ENCODE results near the gene OVCA2.

- TF ChIP-seq, protein P1, sequence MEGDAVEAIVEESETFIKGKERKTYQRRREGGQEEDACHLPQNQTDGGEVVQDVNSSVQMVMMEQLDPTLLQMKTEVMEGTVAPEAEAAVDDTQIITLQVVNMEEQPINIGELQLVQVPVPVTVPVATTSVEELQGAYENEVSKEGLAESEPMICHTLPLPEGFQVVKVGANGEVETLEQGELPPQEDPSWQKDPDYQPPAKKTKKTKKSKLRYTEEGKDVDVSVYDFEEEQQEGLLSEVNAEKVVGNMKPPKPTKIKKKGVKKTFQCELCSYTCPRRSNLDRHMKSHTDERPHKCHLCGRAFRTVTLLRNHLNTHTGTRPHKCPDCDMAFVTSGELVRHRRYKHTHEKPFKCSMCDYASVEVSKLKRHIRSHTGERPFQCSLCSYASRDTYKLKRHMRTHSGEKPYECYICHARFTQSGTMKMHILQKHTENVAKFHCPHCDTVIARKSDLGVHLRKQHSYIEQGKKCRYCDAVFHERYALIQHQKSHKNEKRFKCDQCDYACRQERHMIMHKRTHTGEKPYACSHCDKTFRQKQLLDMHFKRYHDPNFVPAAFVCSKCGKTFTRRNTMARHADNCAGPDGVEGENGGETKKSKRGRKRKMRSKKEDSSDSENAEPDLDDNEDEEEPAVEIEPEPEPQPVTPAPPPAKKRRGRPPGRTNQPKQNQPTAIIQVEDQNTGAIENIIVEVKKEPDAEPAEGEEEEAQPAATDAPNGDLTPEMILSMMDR (conservative IDR thresholded peaks at IDR 0.05) = no peak
- no peak for TF ChIP-seq ZFX (IDR thresholded peaks at IDR 0.05)
These were observed 7.0 kb downstream of the OVCA2 start for GRCh38 chr17:2048805-2049204.

All from C4-2B (cell line).